ENCODE data around the gene TECTA.

Gene TECTA

DNA sequence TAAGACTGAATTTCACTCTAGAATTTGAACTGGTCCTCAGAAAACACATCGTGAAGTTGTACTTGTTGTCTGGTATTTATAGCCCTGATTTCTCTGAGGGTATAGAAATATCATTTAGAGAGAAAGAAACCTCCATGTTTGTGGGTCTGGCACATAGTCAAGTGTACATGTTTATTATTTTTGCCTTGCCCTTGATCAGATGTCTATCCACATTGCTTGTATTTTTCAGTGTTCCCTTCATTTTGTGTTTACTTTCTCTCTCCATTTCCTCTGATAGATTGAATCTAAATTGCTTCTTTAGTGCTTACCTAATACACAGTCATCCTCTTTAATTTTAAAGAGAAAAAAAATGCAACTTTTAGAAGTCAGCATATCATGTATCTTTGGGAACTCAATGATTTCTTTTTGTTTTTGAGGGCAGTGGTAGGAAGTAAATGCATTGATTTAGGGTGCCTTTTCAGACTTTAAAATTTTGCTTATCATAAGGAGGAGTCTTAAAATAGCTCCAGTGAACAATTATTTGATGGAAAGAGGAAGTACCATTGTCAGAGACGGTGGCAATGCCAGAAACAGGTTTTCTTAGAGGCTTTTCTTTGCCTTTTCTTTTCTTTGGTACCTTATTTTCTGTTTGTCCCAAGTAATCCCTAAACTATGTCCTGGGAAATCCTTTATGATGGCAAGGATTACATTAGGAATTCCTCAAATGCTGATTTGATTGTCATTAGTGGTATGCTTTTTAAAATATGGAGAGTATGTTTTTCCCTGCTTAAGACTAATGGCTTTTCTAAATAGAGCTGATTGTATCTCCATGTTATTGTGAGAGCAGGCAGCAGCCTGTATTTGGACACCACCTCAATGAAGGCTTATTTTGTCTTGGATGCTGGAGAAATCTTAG, 29.8 kb upstream of the TECTA start:
- TF ChIP-seq, protein P1, sequence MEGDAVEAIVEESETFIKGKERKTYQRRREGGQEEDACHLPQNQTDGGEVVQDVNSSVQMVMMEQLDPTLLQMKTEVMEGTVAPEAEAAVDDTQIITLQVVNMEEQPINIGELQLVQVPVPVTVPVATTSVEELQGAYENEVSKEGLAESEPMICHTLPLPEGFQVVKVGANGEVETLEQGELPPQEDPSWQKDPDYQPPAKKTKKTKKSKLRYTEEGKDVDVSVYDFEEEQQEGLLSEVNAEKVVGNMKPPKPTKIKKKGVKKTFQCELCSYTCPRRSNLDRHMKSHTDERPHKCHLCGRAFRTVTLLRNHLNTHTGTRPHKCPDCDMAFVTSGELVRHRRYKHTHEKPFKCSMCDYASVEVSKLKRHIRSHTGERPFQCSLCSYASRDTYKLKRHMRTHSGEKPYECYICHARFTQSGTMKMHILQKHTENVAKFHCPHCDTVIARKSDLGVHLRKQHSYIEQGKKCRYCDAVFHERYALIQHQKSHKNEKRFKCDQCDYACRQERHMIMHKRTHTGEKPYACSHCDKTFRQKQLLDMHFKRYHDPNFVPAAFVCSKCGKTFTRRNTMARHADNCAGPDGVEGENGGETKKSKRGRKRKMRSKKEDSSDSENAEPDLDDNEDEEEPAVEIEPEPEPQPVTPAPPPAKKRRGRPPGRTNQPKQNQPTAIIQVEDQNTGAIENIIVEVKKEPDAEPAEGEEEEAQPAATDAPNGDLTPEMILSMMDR (IDR thresholded peaks at IDR 0.05) = no peak
- TF ChIP-seq ZFX (IDR thresholded peaks at IDR 0.05; ENCODE audit: borderline replicate concordance) = no peak
- H3K27ac ChIP-seq = no peak overlapping the region; the same call in 1 of the 2 replicates

- TF ChIP-seq ZFX (IDR thresholded peaks at IDR 0.05; ENCODE audit: borderline replicate concordance) = no peak
- TF ChIP-seq, protein P1 (IDR thresholded peaks at IDR 0.05) = no peak
- H3K27ac ChIP-seq = no peak overlapping the region; the same call in 1 of the 2 replicates
These were observed 29.1 kb upstream of the TECTA start for GRCh38 chr11:121071846-121072450.

DNA sequence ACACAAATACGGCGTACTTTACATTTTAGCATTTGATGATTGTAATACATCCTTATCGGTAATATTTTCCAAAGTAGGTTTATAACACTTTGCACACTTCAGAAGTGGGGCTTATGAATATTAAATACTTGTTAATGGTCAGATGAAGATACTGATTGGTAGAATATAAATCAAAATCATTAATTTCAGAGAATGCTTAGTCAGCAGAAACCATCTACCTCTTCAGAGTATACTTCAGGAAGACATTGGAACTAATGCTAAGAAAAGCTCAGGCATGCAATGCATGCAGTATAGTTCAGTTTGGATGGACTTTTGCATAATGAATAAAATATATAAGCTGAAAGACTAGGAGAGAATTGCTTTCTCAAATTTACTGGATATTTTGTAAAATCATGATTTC, 19.7 kb upstream of the TECTA start:
- no peak for TF ChIP-seq ZFX (IDR thresholded peaks at IDR 0.05; ENCODE audit: borderline replicate concordance)
- TF ChIP-seq, protein P1 (IDR thresholded peaks at IDR 0.05) = no peak
- no peak overlapping the region for H3K27ac ChIP-seq

- H3K27ac ChIP-seq = no peak overlapping the region
- TF ChIP-seq, protein P1 (IDR thresholded peaks at IDR 0.05) = no peak
- TF ChIP-seq ZFX (IDR thresholded peaks at IDR 0.05; ENCODE audit: borderline replicate concordance) = no peak
These were observed 18.8 kb upstream of the TECTA start for GRCh38 chr11:121082219-121082618.

GRCh38 chr11:121082670-121083069, 18.4 kb upstream of the TECTA start:
- no peak overlapping the region for H3K27ac ChIP-seq
- TF ChIP-seq, protein P1 (IDR thresholded peaks at IDR 0.05) = no peak
- no peak for TF ChIP-seq ZFX (IDR thresholded peaks at IDR 0.05; ENCODE audit: borderline replicate concordance)

DNA sequence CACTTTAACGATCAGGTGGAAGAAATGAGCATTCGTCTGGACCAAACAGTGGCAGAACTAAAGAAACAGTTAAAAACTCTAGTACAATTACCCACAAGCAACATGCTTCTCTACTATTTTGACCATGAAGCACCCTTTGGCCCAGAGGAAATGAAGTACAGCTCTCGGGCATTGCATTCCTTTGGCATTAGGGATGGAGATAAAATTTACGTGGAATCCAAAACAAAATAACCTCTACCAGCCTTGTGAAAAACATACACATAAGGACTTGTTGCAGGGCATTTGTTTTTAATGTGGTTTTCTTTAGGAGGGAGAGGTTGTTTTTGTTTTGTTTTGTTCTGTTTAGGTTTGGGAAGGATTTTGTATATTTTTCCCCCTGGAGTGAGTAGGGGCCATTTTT, 14.2 kb upstream of the TECTA start:
- no peak for TF ChIP-seq ZFX (IDR thresholded peaks at IDR 0.05; ENCODE audit: borderline replicate concordance)
- TF ChIP-seq, protein P1 (IDR thresholded peaks at IDR 0.05) = no peak

DNA sequence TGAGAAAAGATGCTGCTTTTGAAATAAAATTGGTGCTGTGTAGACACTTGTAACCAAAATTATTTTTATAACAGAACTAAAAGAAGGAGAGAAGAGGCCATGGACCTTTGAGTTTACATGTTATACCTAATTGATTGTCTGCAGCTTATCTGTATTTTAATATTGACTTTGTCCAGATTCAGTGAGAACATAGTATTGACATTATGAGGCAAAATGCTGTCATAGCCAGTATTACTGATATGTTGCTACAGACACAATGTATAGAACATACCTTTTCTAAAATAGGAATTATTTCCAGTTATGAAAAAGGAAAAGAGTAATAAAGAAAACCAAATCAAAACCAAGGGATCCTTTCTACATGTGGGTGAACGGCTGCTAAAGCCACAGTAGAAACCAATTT, 11.5 kb upstream of the TECTA start:
- TF ChIP-seq, protein P1 (IDR thresholded peaks at IDR 0.05) = no peak
- H3K27ac ChIP-seq = no peak overlapping the region

More for the DNA sequence above, 14.2 kb upstream of the TECTA start:
- H3K27ac ChIP-seq = no peak overlapping the region

Measured in 22Rv1 (cell line).